Loucy (cell line): ENCODE data around the gene PARD3B.

Experiments
- H2AFZ ChIP-seq: fragments of 200-600 bp; sonication (generic); 2 replicates; pipeline ENCODE4 v1.6.0; 2016; ENCODE audit warnings: antibody characterized with exemption, mild to moderate bottlenecking, low read length, moderate library complexity
- H3F3A ChIP-seq: fragments of 200-600 bp; 2 replicates; pipeline ENCODE4 v1.6.0; 2016; ENCODE audit warnings: antibody characterized with exemption, low read depth, mild to moderate bottlenecking
- H3K27me3 ChIP-seq: fragments of 200-600 bp; sonication (generic); 2 replicates; pipeline ENCODE4 v1.6.1; 2014; ENCODE audit warnings: low read length, mild to moderate bottlenecking; ENCODE audit not compliant: insufficient read depth, poor library complexity, severe bottlenecking
- H3K36me3 ChIP-seq: fragments of 200-600 bp; sonication (generic); 2 replicates; pipeline ENCODE4 v1.6.1; 2016; ENCODE audit warnings: low read length; ENCODE audit not compliant: insufficient read depth
- H3K4me1 ChIP-seq: fragments of 200-600 bp; sonication (generic); 2 replicates; pipeline ENCODE4 v1.5.1; 2014; ENCODE audit warnings: low read length, mild to moderate bottlenecking; ENCODE audit not compliant: insufficient read depth, poor library complexity, severe bottlenecking
- H3K4me2 ChIP-seq: fragments of 200-600 bp; sonication (generic); 2 replicates; pipeline ENCODE4 v1.6.0; 2014; ENCODE audit warnings: antibody characterized with exemption, low read length, low read depth, mild to moderate bottlenecking; ENCODE audit not compliant: poor library complexity, severe bottlenecking
- H3K4me3 ChIP-seq: fragments of 200-600 bp; sonication (generic); 2 replicates; pipeline ENCODE4 v1.5.1; 2014; ENCODE audit warnings: low read length, mild to moderate bottlenecking, mixed read lengths; ENCODE audit not compliant: poor library complexity, severe bottlenecking
- H3K79me2 ChIP-seq: fragments of 200-600 bp; sonication (generic); 2 replicates; pipeline ENCODE4 v1.6.1; 2014; ENCODE audit warnings: low read length; ENCODE audit not compliant: insufficient read depth
- H3K9ac ChIP-seq: fragments of 200-600 bp; sonication (generic); 2 replicates; pipeline ENCODE4 v1.6.0; 2014; ENCODE audit warnings: mild to moderate bottlenecking, low read depth, low read length, moderate library complexity; ENCODE audit not compliant: poor library complexity, severe bottlenecking
- H3K9me2 ChIP-seq: fragments of 200-600 bp; sonication (generic); replicated peaks from 2 replicates; pipeline ENCODE4 v1.6.1; 2016; ENCODE audit warnings: low read depth, low read length, mixed read lengths
- H3K9me3 ChIP-seq: fragments of 200-600 bp; sonication (generic); 2 replicates; pipeline ENCODE4 v1.6.1; 2014; ENCODE audit warnings: mild to moderate bottlenecking, antibody characterized with exemption, low read length, low read depth; ENCODE audit not compliant: insufficient read depth
- H4K20me1 ChIP-seq: fragments of 200-600 bp; sonication (generic); 2 replicates; pipeline ENCODE4 v1.6.0; 2014; ENCODE audit warnings: antibody characterized with exemption, low read length, mild to moderate bottlenecking; ENCODE audit not compliant: insufficient read depth, poor library complexity, severe bottlenecking
- CTCF ChIP-seq: fragments of 200-600 bp; sonication (generic); conservative IDR thresholded peaks from 2 replicates; pipeline ENCODE4 v1.5.1; 2014; ENCODE audit warnings: mild to moderate bottlenecking, antibody characterized with exemption, low read length
- EZH2phosphoT487 ChIP-seq: fragments of 200-600 bp; IDR thresholded peaks from 2 replicates; pipeline ENCODE4 v1.6.1; 2018; ENCODE audit warnings: antibody characterized with exemption, mild to moderate bottlenecking, moderate library complexity, borderline replicate concordance

Gene PARD3B

GRCh38 chr2:204664708-204665121 lies 119.4 kb downstream of the PARD3B start:
- Histone ChIP-seq H3F3A (no peaks in the 10 kb centered on the region), H3K9me2 (no peaks in the 10 kb centered on the region), H3K4me1 (no peaks in the 10 kb centered on the region), H3K27me3 (no peaks in the 10 kb centered on the region), H2AFZ (no peak overlapping the region), H3K4me3 (no peak overlapping the region), H3K4me2 (no peak overlapping the region), H3K36me3 (no peaks in the 10 kb centered on the region), H3K79me2 (no peaks in the 10 kb centered on the region), H4K20me1 (no peaks in the 10 kb centered on the region), H3K9me3 (no peaks in the 10 kb centered on the region), H3K9ac (no peak overlapping the region)
- TF ChIP-seq CTCF (no peak), EZH2phosphoT487 (no peak)

GRCh38 chr2:204665207-204665606 lies 119.9 kb downstream of the PARD3B start:
- Histone ChIP-seq H3K9me3 (no peaks in the 10 kb centered on the region), H3K4me2 (no peak overlapping the region), H3K36me3 (no peaks in the 10 kb centered on the region), H2AFZ (no peak overlapping the region), H3K4me1 (no peaks in the 10 kb centered on the region), H3K79me2 (no peaks in the 10 kb centered on the region), H4K20me1 (no peaks in the 10 kb centered on the region), H3K9ac (no peak overlapping the region), H3K27me3 (no peaks in the 10 kb centered on the region), H3K4me3 (no peak overlapping the region), H3K9me2 (no peaks in the 10 kb centered on the region), H3F3A (no peaks in the 10 kb centered on the region)
- TF ChIP-seq EZH2phosphoT487 (no peak), CTCF (no peak)

- no peak overlapping the region for H3K4me3 ChIP-seq
- H3K27me3 ChIP-seq, result no peaks in the 10 kb centered on the region
- TF ChIP-seq CTCF (no peak), EZH2phosphoT487 (no peak)
- no peaks in the 10 kb centered on the region for H3K9me3 ChIP-seq
- no peaks in the 10 kb centered on the region for H3K4me1 ChIP-seq
- H3K9ac ChIP-seq, result no peak overlapping the region
- H3K79me2 ChIP-seq, result no peaks in the 10 kb centered on the region
- H2AFZ ChIP-seq, result no peak overlapping the region
- no peaks in the 10 kb centered on the region for H4K20me1 ChIP-seq
- H3K4me2 ChIP-seq, result no peak overlapping the region
- H3F3A ChIP-seq, result no peaks in the 10 kb centered on the region
- H3K9me2 ChIP-seq, result no peaks in the 10 kb centered on the region
- H3K36me3 ChIP-seq, result no peaks in the 10 kb centered on the region
Measured at GRCh38 chr2:204665771-204666170, 120.5 kb downstream of the PARD3B start.
